SU-DHL-6 (cell line): ENCODE measurements around the gene NAT8.
"Not testable (repeated sequence)": the region's sequence is repeated elsewhere in the genome, so short reads cannot be mapped to it uniquely, and the experiment has no call there.

Source experiments
- CTCF ChIP-seq: fragments of 200-600 bp; sonication (generic); IDR thresholded peaks from one replicate; pipeline ENCODE4 v1.5.1; 2017; ENCODE audit warnings: antibody characterized with exemption, mild to moderate bottlenecking, low read length, moderate library complexity; ENCODE audit not compliant: insufficient read depth, poor library complexity, severe bottlenecking
- EZH2phosphoT487 ChIP-seq: fragments of 200-600 bp; sonication (generic), shearing (Covaris generic); conservative IDR thresholded peaks from 2 replicates; pipeline ENCODE4 v1.6.1; 2018; ENCODE audit warnings: mild to moderate bottlenecking, antibody characterized with exemption, low read length, moderate library complexity, mixed read lengths

DNA sequence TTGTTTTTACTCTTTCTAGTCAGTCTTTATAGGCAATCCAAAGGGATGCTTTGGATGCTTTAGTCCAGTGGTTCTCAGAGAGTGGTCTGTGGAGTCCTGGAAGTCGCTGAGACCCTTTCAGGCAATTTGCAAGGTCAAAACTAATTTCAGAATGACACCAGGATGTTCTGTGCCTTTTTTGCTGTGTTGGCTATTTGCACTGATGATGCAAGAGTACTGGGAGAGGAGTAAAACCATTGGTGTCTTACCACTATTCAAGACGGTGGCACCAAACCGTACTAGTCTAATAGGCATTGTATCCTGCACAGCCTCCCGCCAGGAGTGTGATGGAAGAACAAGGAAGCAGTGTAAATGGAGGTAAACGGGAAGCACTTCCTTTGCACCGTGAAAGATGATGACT is 34.0 kb upstream of the NAT8 start:
- not testable (repeated sequence) for TF ChIP-seq EZH2phosphoT487, CTCF
